Measurements from ENCODE around the gene EFNA3.

Gene EFNA3

DNA sequence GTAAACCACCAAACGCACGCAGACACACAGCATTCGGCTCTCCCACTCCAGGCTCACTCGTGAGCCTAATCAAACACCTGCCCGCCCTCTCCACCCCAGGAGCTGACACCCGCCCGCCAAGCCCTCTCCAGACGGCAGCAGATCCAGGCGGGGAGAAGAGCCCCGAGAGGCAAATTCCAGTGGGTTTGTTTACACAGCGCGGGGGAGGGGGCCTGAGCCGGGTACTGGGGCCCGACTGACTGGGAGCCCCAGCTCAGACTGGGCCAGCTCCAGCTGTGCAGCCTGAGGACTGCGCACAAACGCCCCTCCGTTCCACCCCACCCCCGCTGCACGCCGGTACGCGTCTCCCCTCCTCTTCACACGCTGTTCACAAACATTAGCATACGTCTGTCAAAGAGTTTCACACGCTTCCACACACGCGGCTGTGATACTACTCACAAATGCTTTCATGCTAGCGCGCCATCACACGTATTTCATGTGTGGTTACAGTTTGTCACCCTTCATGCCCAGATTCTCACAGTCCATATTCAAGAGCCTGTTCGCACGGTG is 48.0 kb downstream of the EFNA3 start:
- TF ChIP-seq CTCF (IDR thresholded peaks at IDR 0.05): no peak

- TF ChIP-seq CTCF (IDR thresholded peaks at IDR 0.05): no peak
These were observed 48.7 kb downstream of the EFNA3 start, which contains the start of gene EFNA1 for GRCh38 chr1:155127105-155127966. Gene EFNA1, plus strand, starts transcription at chr1:155127876. Its CDS starts 102 bp downstream, at chr1:155127978.

DNA sequence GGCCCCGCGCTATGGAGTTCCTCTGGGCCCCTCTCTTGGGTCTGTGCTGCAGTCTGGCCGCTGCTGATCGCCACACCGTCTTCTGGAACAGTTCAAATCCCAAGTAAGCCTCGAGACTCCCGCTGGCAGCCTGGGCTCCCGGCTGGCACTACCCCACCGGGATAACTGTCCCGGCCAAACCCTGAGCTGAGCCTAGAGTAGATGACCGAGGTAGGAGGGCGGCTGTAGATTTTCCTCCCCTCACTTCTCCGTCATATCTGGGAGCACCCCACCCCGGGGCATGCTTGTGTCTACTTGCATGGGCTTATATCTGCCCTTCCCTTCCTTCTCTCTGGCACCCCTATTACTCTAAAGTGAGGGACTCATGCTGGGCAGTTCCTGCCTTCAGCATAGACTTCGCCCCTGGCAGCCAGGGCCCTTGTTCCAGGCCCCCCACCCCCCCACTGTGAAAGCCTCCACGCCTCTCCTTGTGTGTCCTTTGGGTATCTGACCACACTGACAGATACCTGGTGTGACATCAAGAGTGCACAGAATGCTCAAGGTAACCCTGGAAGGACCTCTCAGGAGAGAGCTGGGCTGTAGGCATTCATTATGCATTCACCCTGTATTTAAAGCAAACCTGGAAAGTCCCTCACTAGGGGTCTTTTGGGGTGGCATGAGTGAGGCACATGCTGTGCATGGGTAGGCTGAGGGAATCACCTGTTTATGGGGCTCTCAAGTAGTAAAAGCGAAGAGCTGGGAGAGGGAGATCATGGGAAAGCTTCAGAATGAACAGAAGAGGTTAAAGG is 49.5 kb downstream of the EFNA3 start:
- no peak for TF ChIP-seq CTCF (IDR thresholded peaks at IDR 0.05)

DNA sequence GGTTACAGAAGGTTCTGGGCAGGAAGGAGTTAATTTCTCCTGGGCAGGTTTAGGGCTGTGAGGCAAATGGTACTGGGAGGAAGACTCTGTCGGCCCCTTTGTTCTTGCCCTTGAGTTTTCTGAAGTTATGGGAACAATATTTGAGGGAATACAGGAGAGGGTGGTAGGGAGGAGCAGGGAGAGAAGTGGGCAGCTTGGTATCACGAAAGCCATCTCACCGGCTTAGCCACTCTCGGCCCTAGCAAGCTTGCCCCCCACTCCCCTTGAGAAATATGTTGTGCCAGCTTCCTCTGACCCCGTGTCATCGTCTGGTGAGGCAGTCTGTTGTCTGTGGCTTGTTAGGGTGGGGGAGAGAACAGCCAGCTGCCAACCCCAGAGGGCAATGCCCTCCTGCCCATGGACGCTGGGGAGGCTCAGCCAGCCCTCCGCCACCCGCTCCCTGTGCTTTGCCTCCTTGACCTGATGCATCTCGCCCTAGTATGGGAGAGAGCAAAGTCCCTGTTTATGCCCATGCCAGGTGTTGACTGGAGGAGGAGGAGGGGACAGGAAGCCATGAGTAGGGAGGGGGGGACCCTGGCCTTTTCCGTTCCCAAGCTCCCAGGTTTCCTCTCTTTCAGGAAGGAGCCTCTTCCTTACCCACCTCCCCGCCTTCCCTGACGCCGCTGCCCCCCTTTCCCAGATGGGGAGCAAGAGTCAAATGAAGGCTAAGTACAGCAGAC is 50.3 kb downstream of the EFNA3 start:
- no peak for TF ChIP-seq CTCF (IDR thresholded peaks at IDR 0.05)

DNA sequence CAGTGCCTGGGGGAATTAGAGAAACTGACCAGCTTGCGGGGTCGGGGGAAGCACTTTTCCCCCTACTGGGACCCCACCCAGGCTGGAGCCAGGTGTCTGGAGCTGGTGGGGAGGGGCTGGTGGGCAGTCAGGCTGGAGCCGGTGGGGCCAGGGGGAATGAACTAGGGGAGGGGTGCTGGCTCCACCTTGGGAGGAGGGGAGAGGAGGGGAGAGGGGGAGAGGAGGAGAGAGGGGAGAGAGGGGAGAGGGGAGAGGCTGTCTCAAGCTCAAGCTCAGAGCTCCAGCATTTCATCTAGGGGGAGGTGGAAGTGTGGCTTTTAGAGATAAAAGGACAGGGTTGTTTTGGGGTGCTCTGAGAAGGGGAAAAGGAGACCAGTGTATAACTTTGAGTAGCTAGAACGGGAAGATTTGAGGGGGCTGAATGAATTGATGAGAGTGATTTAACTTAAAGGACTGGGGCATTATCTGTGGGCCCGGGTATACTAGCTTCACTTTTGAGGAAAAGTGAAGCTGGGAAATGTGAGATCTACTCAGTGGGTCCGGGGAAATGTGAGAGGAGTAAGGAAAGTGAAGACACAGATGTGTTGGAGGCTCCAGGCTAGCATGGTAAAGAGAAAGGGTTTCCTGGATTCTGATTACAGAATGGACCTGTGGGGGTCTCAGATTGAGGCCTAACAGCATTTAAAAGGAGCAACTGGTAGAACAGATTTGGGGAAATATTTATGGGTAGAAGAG is 51.8 kb downstream of the EFNA3 start:
- no peak for TF ChIP-seq CTCF (IDR thresholded peaks at IDR 0.05)

- no peak for TF ChIP-seq CTCF (IDR thresholded peaks at IDR 0.05)
These were observed 52.6 kb downstream of the EFNA3 start for GRCh38 chr1:155131285-155131684.
